Thoracic aorta (tissue), 2 donors: ENCODE measurements around the gene B4GALT1. TPM values are rescaled to one million over a fixed set of nuclear protein-coding genes. Genes with fewer than 3 reads are reported as not detected.

Experiments used
- ATAC-seq: fragments of 150-250 bp; one replicate; pipeline ENCODE4 v1.8.0; 2017; ENCODE audit warnings: low read depth; ENCODE audit not compliant: insufficient number of reproducible peaks, low FRiP score
- DNase-seq: peaks from one replicate; pipeline ENCODE4 v3.0.0-alpha.2; 2020; ENCODE audit warnings: low spot score
- H3K27ac ChIP-seq, 2 donors: fragments of 200-600 bp; sonication (generic); 1 replicate in 1 of 2; 2 replicates in 1 of 2; pipeline ENCODE4 v1.5.1; 2016; ENCODE audit warnings: mild to moderate bottlenecking in 2 of 2, moderate library complexity in 2 of 2
- H3K27me3 ChIP-seq: fragments of 200-600 bp; sonication (generic); replicated peaks from 2 replicates; pipeline ENCODE4 v1.6.0; 2016; ENCODE audit warnings: mild to moderate bottlenecking; ENCODE audit not compliant: insufficient read depth
- H3K36me3 ChIP-seq: fragments of 200-600 bp; sonication (generic); one replicate; pipeline ENCODE4 v1.5.1; 2016
- H3K4me1 ChIP-seq, 2 donors: fragments of 200-600 bp; sonication (generic); 1 replicate in 1 of 2; 2 replicates in 1 of 2; pipeline versions ENCODE4 v1.5.1 to v1.6.0; 2016; ENCODE audit warnings: low read depth in 2 of 2, mild to moderate bottlenecking in 1 of 2; ENCODE audit not compliant: control insufficient read depth in 1 of 2
- H3K4me3 ChIP-seq: fragments of 200-600 bp; sonication (generic); 2 replicates; pipeline ENCODE4 v1.5.1; 2016; ENCODE audit warnings: mild to moderate bottlenecking
- H3K9me3 ChIP-seq: fragments of 200-600 bp; sonication (generic); 2 replicates; pipeline ENCODE4 v1.5.1; 2016
- CTCF ChIP-seq: fragments of 200-600 bp; sonication (generic); IDR thresholded peaks from one replicate; pipeline ENCODE4 v1.5.1; 2019; ENCODE audit warnings: antibody characterized with exemption
- total RNA-seq, 2 donors: library from RNA; depleted of rRNA; stranded (reverse); fragments of >200 nt; gene quantifications; one replicate each; pipeline versions ENCODE4 v1.1.0 to v1.2.3, GENCODE V29; 2016

B4GALT1 gene
- total RNA-seq, 2 donors from 2014 or later: 59.4 to 86.6 TPM

- ATAC-seq (no peak), DNase-seq (no peak)
- H3K9me3 ChIP-seq: no peaks in the 10 kb centered on the region
- H3K36me3 ChIP-seq: no peaks in the 10 kb centered on the region
- no peaks in the 10 kb centered on the region for H3K27me3 ChIP-seq
- no peak overlapping the region for H3K4me3 ChIP-seq
- H3K27ac ChIP-seq: no peak overlapping the region
- H3K4me1 ChIP-seq: peaks cover 12 to 39% of the 10 kb centered on the region in 2 donors
- no peak for TF ChIP-seq CTCF
Observed at GRCh38 chr9:33175649-33176325, 8.7 kb upstream of the B4GALT1 start.

GRCh38 chr9:33172256-33173238 is 5.4 kb upstream of the B4GALT1 start:
- Histone ChIP-seq H3K9me3 (no peaks in the 10 kb centered on the region), H3K27me3 (no peaks in the 10 kb centered on the region), H3K27ac (peak overlapping the region; percentile 44 to 65), H3K36me3 (no peaks in the 10 kb centered on the region), H3K4me3 (no peak overlapping the region), H3K4me1 (peaks cover 15 to 40% of the 10 kb centered on the region in 2 donors)
- TF ChIP-seq CTCF: no peak
- DNase-seq (no peak), ATAC-seq (peak; percentile 7)

GRCh38 chr9:33170464-33171415 is 3.6 kb upstream of the B4GALT1 start:
- DNase-seq: no peak
- H3K27ac ChIP-seq: peak overlapping the region in 1 of 2 donors; percentile 65
- no peaks in the 10 kb centered on the region for H3K36me3 ChIP-seq

GRCh38 chr9:33168941-33169544 is 1.9 kb upstream of the B4GALT1 start:
- DNase-seq: no peak

More at GRCh38 chr9:33170464-33171415, 3.6 kb upstream of the B4GALT1 start:
- Histone ChIP-seq H3K27me3 (no peaks in the 10 kb centered on the region), H3K4me1 (peaks cover 15 to 35% of the 10 kb centered on the region in 2 donors), H3K4me3 (no peak overlapping the region), H3K9me3 (no peaks in the 10 kb centered on the region)
- no peak for ATAC-seq
- no peak for TF ChIP-seq CTCF

More at GRCh38 chr9:33168941-33169544, 1.9 kb upstream of the B4GALT1 start:
- H3K4me3 ChIP-seq: no peak overlapping the region
- peaks cover 19 to 46% of the 10 kb centered on the region in 2 donors for H3K4me1 ChIP-seq
- peak overlapping the region in 1 of 2 donors; percentile 89 for H3K27ac ChIP-seq
- H3K27me3 ChIP-seq: no peaks in the 10 kb centered on the region
- ATAC-seq: no peak
- no peaks in the 10 kb centered on the region for H3K36me3 ChIP-seq
- H3K9me3 ChIP-seq: no peaks in the 10 kb centered on the region
- TF ChIP-seq CTCF: no peak
